ENCODE data around the gene FEM1C.

DNA sequence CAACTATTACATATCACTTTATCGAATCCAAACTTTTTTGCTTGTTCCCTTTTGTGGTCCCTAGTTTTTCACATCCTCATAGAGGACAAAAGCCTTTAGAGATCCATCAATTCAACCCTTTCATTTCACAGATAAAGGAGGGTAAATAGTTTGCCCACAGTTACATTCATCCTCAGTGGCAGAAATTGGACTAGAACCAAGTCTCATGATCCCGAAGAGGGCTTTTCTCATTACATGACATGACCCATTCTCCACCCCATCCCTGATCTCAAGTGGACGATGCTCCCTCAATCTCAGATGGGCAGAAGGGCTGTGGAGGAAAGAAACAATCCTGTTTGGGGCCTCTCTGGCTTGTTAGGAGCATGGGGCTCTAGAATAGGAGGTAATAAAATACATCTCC, 34.6 kb upstream of the FEM1C start:
- no peak for TF ChIP-seq POLR2A (IDR thresholded peaks at IDR 0.05; ENCODE audit: low read depth)
- no peak for TF ChIP-seq CTCF (IDR thresholded peaks at IDR 0.05)
- TF ChIP-seq POLR2AphosphoS5 (IDR thresholded peaks at IDR 0.05) = no peak
- no peak for TF ChIP-seq EP300 (IDR thresholded peaks at IDR 0.05)
